GM12878 (cell line): ENCODE measurements around the gene CLTCL1. TPM values are rescaled to one million over a fixed set of nuclear protein-coding genes. Genes with fewer than 3 reads are reported as not detected.

ENCODE experiments used
- ATAC-seq: fragments of 200-7000 bp; cut with Tn5 transposase; 3 replicates; pipeline ENCODE4 v1.9.1; 2020; ENCODE audit warnings: mild to moderate bottlenecking, moderate library complexity
- BruUV-seq: library from RNA; stranded (reverse); fragments of 400-500 nt; replicated peaks from 2 replicates; lab custom pipeline; 2021; lab: Mats Ljungman, UMichigan
- CTCF ChIA-PET: fragments of 300-600 bp; sonication (Branson Sonifier 250); formaldehyde crosslinking; extraction: SDS; loops from one replicate; lab custom pipeline; 2021; ENCODE audit warnings: inconsistent platforms; lab: Yijun Ruan, JAX
- POLR2A ChIA-PET: fragments of 350-600 bp; formaldehyde crosslinking; extraction: SDS; loops from one replicate; lab custom pipeline; 2021; ENCODE audit warnings: inconsistent platforms; lab: Charles Lee
- RAD21 ChIA-PET: fragments of 300-600 bp; sonication (Branson Sonifier 250); formaldehyde crosslinking; loops from one replicate; lab custom pipeline; 2023; ENCODE audit warnings: antibody characterized with exemption; ENCODE audit not compliant: unreplicated experiment; lab: Charles Lee
- SMC1A ChIA-PET: fragments of 300-600 bp; sonication (Branson Sonifier 250); formaldehyde crosslinking; loops from one replicate; lab custom pipeline; 2023; ENCODE audit not compliant: unreplicated experiment, uncharacterized antibody; lab: Charles Lee
- DNase-seq: peaks from one replicate; pipeline ENCODE4 v3.0.0-alpha.2; 2011; ENCODE audit warnings: low read depth, low spot score
- FAIRE-seq: peaks from 3 replicates; lab custom pipeline; 2011; peaks lifted over from hg19 to GRCh38; lab: Jason Lieb, UNC
- H2AFZ ChIP-seq: 2 replicates; pipeline ENCODE4 v1.6.0; 2011; ENCODE audit warnings: low read depth, low read length, control low read depth; ENCODE audit not compliant: control insufficient read depth
- H3K27ac ChIP-seq: 2 replicates; pipeline ENCODE4 v1.5.1; 2011; ENCODE audit warnings: control low read depth; ENCODE audit not compliant: control insufficient read depth, insufficient read depth
- H3K27me3 ChIP-seq, 2 experiments: replicated peaks in 1 of 2; 2 replicates each; pipeline versions ENCODE4 v1.6.0 to v1.6.1; 2011; ENCODE audit warnings: low read length in 1 of 2; ENCODE audit not compliant: control insufficient read depth in 2 of 2, insufficient read depth in 2 of 2
- H3K36me3 ChIP-seq, 2 experiments: 2 replicates each; pipeline ENCODE4 v1.5.1; 2011; ENCODE audit warnings: low read length in 1 of 2; ENCODE audit not compliant: control insufficient read depth in 2 of 2, insufficient read depth in 2 of 2
- H3K4me1 ChIP-seq: 2 replicates; pipeline ENCODE4 v1.6.1; 2011; ENCODE audit warnings: mild to moderate bottlenecking, low read length, moderate library complexity, mixed read lengths; ENCODE audit not compliant: control insufficient read depth, insufficient read depth
- H3K4me2 ChIP-seq: 2 replicates; pipeline ENCODE4 v1.6.0; 2011; ENCODE audit warnings: control low read depth; ENCODE audit not compliant: control insufficient read depth, insufficient read depth
- H3K4me3 ChIP-seq: fragments of 200-600 bp; sonication (generic); 2 replicates; pipeline ENCODE4 v1.5.1; 2016
- H3K79me2 ChIP-seq: 2 replicates; pipeline ENCODE4 v1.6.0; 2011; ENCODE audit warnings: low read length; ENCODE audit not compliant: control insufficient read depth, insufficient read depth
- H3K9ac ChIP-seq: 2 replicates; pipeline ENCODE4 v1.8.0; 2011; ENCODE audit warnings: low read length, control low read depth, mixed read lengths; ENCODE audit not compliant: control insufficient read depth, insufficient read depth
- H3K9me3 ChIP-seq: replicated peaks from 3 replicates; pipeline ENCODE4 v1.5.1; 2011; ENCODE audit warnings: mild to moderate bottlenecking, low read length; ENCODE audit not compliant: control insufficient read depth, insufficient read depth
- H4K20me1 ChIP-seq: 2 replicates; pipeline ENCODE4 v1.6.0; 2011; ENCODE audit not compliant: control insufficient read depth, insufficient read depth
- BACH1 ChIP-seq: fragments of 450-650 bp; IDR thresholded peaks from 2 replicates; pipeline ENCODE4 v1.6.1; 2017; ENCODE audit warnings: mild to moderate bottlenecking, borderline replicate concordance
- CREM ChIP-seq: IDR thresholded peaks from 2 replicates; pipeline ENCODE4 v1.6.1; 2014; ENCODE audit warnings: antibody characterized with exemption, low read depth
- CUX1 ChIP-seq: IDR thresholded peaks from 2 replicates; pipeline ENCODE4 v1.6.1; 2012; ENCODE audit warnings: improper control_type of control experiment, low read depth, low read length; ENCODE audit not compliant: insufficient replicate concordance
- FOXK2 ChIP-seq: fragments of 450-650 bp; IDR thresholded peaks from 2 replicates; pipeline ENCODE4 v1.6.1; 2017; ENCODE audit warnings: mild to moderate bottlenecking, moderate library complexity
- HCFC1 ChIP-seq: fragments of 150-350 bp; IDR thresholded peaks from 2 replicates; pipeline ENCODE4 v1.6.1; 2014; ENCODE audit warnings: low read length
- HDGF ChIP-seq: fragments of 450-650 bp; IDR thresholded peaks from 2 replicates; pipeline ENCODE4 v1.6.1; 2016; ENCODE audit warnings: antibody characterized with exemption
- LARP7 ChIP-seq: fragments of 450-650 bp; IDR thresholded peaks from 2 replicates; pipeline ENCODE4 v1.6.1; 2017; ENCODE audit warnings: mild to moderate bottlenecking
- MEF2A ChIP-seq: IDR thresholded peaks from 2 replicates; pipeline ENCODE4 v1.6.1; 2011; ENCODE audit warnings: low read depth, mild to moderate bottlenecking, low read length, moderate library complexity; ENCODE audit not compliant: insufficient read depth
- MTA2 ChIP-seq: fragments of 450-650 bp; IDR thresholded peaks from 2 replicates; pipeline ENCODE4 v1.6.1; 2016; ENCODE audit warnings: low read depth, mild to moderate bottlenecking, moderate library complexity
- REST ChIP-seq: IDR thresholded peaks from 2 replicates; pipeline ENCODE4 v1.6.1; 2012; ENCODE audit warnings: mild to moderate bottlenecking, low read depth, low read length
- STAT1 ChIP-seq: fragments of 450-650 bp; conservative IDR thresholded peaks from 2 replicates; pipeline ENCODE4 v1.6.1; 2014; ENCODE audit warnings: antibody characterized with exemption, mild to moderate bottlenecking
- TAF1 ChIP-seq: IDR thresholded peaks from 2 replicates; pipeline ENCODE4 v1.6.1; 2011; ENCODE audit warnings: mild to moderate bottlenecking, low read depth, low read length, borderline replicate concordance
- YY1 ChIP-seq: IDR thresholded peaks from 2 replicates; pipeline ENCODE4 v1.6.1; 2011; ENCODE audit warnings: low read depth, mild to moderate bottlenecking, low read length
- ZSCAN29 ChIP-seq: fragments of 450-650 bp; IDR thresholded peaks from 2 replicates; pipeline ENCODE4 v1.6.1; 2017; ENCODE audit warnings: mild to moderate bottlenecking, moderate library complexity
- WGBS: methylation state at CpG from one replicate; pipeline ENCODE4 v1.1.6; 2016; ENCODE audit warnings: low lambda C conversion rate; ENCODE audit not compliant: insufficient replicate concordance, insufficient coverage; ENCODE audit errors: missing lambda C conversion rate; 5-methylcytosine and 5-hydroxymethylcytosine counted together
- in situ Hi-C: fragments of 300-500 bp; cut with MboI; formaldehyde crosslinking; loops from 9 replicates; pipeline ENCODE4 v1.14.3; 2018; ENCODE audit warnings: mixed read lengths
- intact Hi-C: fragments of 100-400 bp; cut with micrococcal nuclease; formaldehyde crosslinking; loops from one replicate; pipeline ENCODE4 v1.14.2; 2022; ENCODE audit not compliant: unreplicated experiment
- polyA plus RNA-seq, 11 experiments: library from polyadenylated mRNA; depleted of rRNA in 4 of 11; unstranded in 6 of 11; stranded (reverse) in 5 of 11; fragments of >200 nt; fragmentation: Nextera tagmentation in 4 of 11; fragmentation: Illumina TruSeq in 1 of 11; extraction: Ambion mirVana in 4 of 11; extraction: Trizol in 1 of 11; gene quantifications; 1 replicate in 1 of 11; 2 replicates in 10 of 11; pipeline versions ENCODE4 v1.2.1 to v1.2.3, GENCODE V29; 2011 to 2016; ENCODE audit warnings: inconsistent platforms in 2 of 11, missing spikeins in 2 of 11, low read depth in 1 of 11
- total RNA-seq, 4 experiments: library from RNA; depleted of rRNA in 3 of 4; stranded (reverse); fragments of >200 nt in 3 of 4; fragmentation: Illumina TruSeq in 1 of 4; extraction: Trizol in 1 of 4; gene quantifications; 2 replicates each; pipeline versions ENCODE4 v1.2.1 to v1.2.3, GENCODE V29; 2013 to 2021

CLTCL1 gene
- total and polyA plus RNA-seq, 10 of the 15 experiments (the other 5 are each of a cell fraction or from before 2014, with no cell fraction given): under 0.01 to 0.35 (median 0.12) TPM; not detected in 2

GRCh38 chr22:19138217-19139000 lies 153.1 kb downstream of the CLTCL1 start:
- Histone ChIP-seq H3K79me2 (peaks cover 4% of the 10 kb centered on the region), H3K36me3 (peaks cover 14 to 23% of the 10 kb centered on the region in 2 experiments), H4K20me1 (no peaks in the 10 kb centered on the region), H3K27me3 (no peaks in the 10 kb centered on the region), H3K9ac (no peak overlapping the region), H2AFZ (no peak overlapping the region), H3K4me3 (no peak overlapping the region), H3K27ac (no peak overlapping the region), H3K4me2 (no peak overlapping the region), H3K4me1 (peaks cover 4% of the 10 kb centered on the region), H3K9me3 (no peaks in the 10 kb centered on the region)
- SMC1A ChIA-PET: no interaction called here
- DNase-seq (no peak), FAIRE-seq (no peak), ATAC-seq (no peak)
- intact Hi-C loops: no loop called here
- POLR2A ChIA-PET: no interaction called here
- in situ Hi-C loops: no loop called here
- RAD21 ChIA-PET: no interaction called here
- WGBS: 89% methylated on average over 15 of the region's 15 CpGs
- no peak for TF ChIP-seq FOXK2
- TF ChIP-seq REST: no peak
- no peak for TF ChIP-seq STAT1
- no peak for TF ChIP-seq LARP7
- no peak for TF ChIP-seq CREM
- no peak for TF ChIP-seq YY1
- TF ChIP-seq HDGF: no peak
- no peak for TF ChIP-seq ZSCAN29
- TF ChIP-seq MTA2: no peak
- TF ChIP-seq TAF1: no peak
- no peak for TF ChIP-seq HCFC1
- no peak for TF ChIP-seq BACH1
- no peak for TF ChIP-seq CUX1
- no peak for TF ChIP-seq MEF2A
- CTCF ChIA-PET: no interaction called here
- no TSS peak for BruUV-seq
